GM18505 (cell line): ENCODE measurements around the gene ARHGAP6.

Source experiments
- ATAC-seq: cut with Tn5 transposase; IDR thresholded peaks from one replicate; pipeline ENCODE4 v1.9.1; 2021; ENCODE audit not compliant: unreplicated experiment
- POLR2A ChIP-seq: IDR thresholded peaks from 4 replicates; pipeline ENCODE4 v1.6.1; 2011; ENCODE audit warnings: borderline replicate concordance; ENCODE audit not compliant: insufficient read depth, insufficient read length; ENCODE audit errors: extremely low read depth

Gene ARHGAP6

GRCh38 chrX:11464836-11465463 is 200.8 kb downstream of the ARHGAP6 start:
- no peak for ATAC-seq

GRCh38 chrX:11464380-11464779 is 201.3 kb downstream of the ARHGAP6 start:
- no peak for ATAC-seq

More at GRCh38 chrX:11464836-11465463, 200.8 kb downstream of the ARHGAP6 start:
- TF ChIP-seq POLR2A, result no peak

DNA sequence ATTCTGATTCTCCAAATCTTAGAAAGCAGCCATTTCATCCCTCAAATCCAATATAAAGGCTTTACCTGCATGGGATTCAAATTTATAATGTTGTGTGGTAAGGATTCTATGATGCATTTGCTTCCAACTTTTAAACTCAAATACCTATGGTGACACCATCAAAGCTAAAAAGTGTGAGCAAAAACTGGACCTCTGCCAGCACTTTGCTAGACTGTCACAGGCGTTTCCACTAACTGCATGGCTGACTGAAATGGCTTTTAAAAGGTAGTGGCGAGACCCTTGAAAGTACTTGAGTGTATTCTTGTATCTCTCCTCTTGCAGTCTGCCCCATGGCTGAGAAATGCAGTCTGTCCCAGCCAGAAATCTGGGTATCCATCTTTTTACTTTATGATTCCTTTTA is 203.1 kb downstream of the ARHGAP6 start:
- TF ChIP-seq POLR2A, result no peak
- no peak for ATAC-seq

More at GRCh38 chrX:11464380-11464779, 201.3 kb downstream of the ARHGAP6 start:
- TF ChIP-seq POLR2A, result no peak

GRCh38 chrX:11462136-11462535 is 203.6 kb downstream of the ARHGAP6 start:
- TF ChIP-seq POLR2A, result no peak
- ATAC-seq, result no peak

DNA sequence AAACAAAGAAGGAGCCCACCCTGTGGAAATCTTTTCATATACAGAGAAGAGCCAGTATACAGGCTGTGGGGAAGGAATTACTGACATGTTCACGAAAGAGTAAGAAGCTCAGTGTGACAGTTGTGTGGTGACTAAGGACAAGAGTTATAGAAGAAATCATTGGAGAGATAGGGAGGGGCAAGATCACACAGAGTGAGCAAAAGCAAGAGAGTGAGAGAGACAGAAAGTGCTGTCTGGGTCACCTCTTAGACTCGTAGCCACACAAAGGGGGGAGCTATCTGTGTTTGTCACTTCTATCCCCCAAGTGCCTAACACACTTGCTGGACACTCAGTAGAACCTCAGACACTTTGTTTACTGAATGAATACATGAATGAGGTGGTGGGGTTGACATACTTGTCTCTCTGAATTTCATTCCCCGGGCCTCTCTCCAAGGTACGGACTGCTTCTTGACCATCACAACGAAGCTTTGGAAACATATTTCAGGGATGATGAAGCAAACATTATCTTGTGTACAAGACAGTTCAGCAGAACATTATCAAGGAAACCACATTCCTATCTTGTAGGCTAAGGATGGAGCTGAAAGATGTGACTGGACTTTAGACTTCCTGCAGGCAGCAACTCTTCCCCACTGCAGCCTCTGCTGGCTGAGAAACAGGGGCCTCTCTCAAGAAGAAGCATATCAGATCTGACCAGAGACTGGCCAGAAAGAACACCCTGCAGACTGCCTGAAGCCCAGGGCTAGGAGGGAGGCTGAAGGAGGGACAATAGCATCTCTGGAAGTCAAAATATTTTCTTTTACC is 204.3 kb downstream of the ARHGAP6 start:
- TF ChIP-seq POLR2A, result no peak
- no peak for ATAC-seq

DNA sequence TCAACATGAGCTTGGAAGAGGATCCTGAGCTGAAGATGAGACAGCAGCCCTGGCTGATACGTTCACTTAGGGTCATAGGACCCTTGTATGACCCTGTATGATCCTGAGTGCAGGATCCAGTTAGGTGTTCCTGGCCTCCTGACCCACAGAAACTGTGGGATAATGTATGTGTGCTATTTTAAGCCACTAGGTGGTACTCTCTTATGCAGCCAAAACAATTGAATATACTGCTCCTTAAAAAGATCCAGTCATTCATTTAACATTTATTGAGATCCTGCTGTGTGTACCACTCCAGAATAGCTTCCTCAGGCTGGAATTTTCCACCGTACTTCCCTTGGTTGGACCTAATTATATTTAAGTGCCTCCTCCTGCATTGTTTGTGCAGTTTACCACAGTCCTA is 205.4 kb downstream of the ARHGAP6 start:
- no peak for ATAC-seq
- TF ChIP-seq POLR2A, result no peak

DNA sequence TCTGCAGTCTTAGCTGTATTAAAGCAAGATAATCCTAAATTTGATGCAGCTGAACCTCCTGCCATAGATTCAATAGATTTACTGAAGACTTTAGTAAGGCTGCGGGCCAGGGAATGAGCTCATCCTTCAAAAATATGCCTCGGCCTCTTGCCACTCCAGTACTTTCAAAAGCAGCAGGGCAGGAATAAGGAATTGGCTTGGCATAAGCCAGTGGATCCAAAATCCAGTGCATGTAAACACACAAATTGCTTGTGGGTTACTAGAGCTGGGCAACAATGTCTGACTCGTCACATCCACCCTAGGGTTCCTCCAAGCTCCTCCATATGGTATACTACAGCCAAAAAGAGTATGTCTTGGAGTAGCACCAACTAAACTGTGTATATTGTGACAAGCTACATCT is 207.6 kb downstream of the ARHGAP6 start:
- no peak for ATAC-seq
- TF ChIP-seq POLR2A, result no peak

- no peak for ATAC-seq
- no peak for TF ChIP-seq POLR2A
Observed at GRCh38 chrX:11451151-11451550, 214.6 kb downstream of the ARHGAP6 start.

DNA sequence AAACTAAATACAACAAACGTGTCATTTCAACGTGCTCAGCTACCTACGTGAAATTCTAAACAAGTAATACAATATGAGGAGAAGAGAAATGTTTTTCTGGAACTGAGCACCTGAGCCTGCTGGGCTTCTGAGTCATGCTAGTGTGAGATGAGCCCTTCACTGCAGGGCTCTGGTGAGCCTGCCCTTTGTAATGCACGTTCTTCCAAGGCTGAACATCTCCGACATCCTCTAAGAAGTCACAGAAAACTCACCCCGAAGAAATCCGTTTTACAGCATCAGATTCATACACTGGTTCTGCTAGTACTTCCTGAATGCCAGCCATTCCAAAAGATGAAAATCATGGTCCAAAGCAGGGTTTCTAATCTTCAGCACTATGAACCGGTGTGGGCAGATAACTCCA is 215.4 kb downstream of the ARHGAP6 start:
- ATAC-seq, result no peak
- TF ChIP-seq POLR2A, result no peak

DNA sequence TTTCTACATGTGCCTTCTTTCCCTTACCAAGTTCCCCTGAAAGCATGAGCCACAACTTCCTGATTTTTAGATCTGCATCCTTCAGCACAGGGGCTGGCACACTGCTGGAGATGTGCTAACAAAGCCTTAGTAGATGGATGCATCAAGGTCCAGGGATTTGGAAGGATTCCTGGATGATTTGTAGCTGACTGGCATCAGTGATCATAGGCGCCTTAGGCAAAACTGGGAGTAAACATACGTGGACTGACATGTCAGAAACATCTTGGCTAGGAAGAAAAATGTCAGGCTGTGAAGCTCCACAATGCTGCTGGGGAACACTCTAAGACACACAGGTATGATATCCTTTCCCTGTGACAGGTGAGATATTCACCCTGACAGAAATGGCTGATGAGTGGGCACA is 216.1 kb downstream of the ARHGAP6 start:
- ATAC-seq, result no peak
- no peak for TF ChIP-seq POLR2A

DNA sequence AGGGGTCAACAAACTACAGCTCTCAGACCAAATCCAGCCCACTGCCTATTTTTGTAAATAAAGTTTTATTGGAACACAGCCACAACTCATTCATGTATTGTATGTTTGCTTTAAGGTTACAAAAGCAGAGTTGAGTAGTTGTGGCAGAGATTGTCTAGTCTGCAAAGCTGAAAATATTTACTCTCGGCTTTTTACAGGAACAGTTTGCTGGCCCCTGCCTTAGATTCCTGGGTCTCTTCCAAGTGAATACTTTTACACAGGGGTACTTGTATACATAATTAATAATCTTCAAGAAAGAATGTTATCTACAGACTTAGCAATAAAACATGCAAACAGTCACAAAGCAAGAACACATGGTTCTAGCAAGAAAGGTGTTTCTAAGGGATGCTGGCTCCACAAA is 218.3 kb downstream of the ARHGAP6 start:
- TF ChIP-seq POLR2A, result no peak
- no peak for ATAC-seq

GRCh38 chrX:11446949-11447348 is 218.8 kb downstream of the ARHGAP6 start:
- no peak for TF ChIP-seq POLR2A
- ATAC-seq, result no peak

DNA sequence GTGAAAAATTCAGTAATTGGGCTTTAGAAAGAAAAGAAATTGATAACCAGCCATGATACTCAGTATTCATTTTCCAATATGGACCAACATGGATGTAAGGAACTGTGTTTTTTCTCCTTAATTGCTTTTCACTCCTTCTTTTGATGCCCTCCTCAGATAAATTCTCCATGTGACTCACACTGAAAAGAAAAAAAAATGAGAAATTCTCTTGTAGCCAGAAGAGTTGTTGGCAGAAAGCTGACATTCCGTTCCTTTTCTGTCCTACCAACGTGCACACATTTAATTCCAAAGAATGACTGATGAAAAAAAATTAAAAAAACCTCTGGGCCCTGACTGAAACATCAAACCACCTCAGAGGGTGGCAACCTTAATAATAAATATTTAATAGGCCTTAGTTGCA is 219.4 kb downstream of the ARHGAP6 start:
- no peak for TF ChIP-seq POLR2A
- no peak for ATAC-seq

GRCh38 chrX:11445540-11445939 is 220.2 kb downstream of the ARHGAP6 start:
- TF ChIP-seq POLR2A, result no peak
- no peak for ATAC-seq
